ENCODE data around the gene IFIT2. TPM values are rescaled to one million over a fixed set of nuclear protein-coding genes. Genes with fewer than 3 reads are reported as not detected.

The IFIT2 gene
- total RNA-seq, 3 donors from 2014 or later: 2.6 to 6.6 (median 3.5) TPM

GRCh38 chr10:89357975-89358374 is 56.1 kb downstream of the IFIT2 start:
- Histone ChIP-seq H3K4me3 (no peak overlapping the region), H3K27me3 (no peaks in the 10 kb centered on the region), H3K4me1 (no peaks in the 10 kb centered on the region), H3K36me3 (no peaks in the 10 kb centered on the region), H3K9me3 (no peaks in the 10 kb centered on the region), H3K27ac (no peak overlapping the region)
- intact Hi-C loops (cut with DNase I; ENCODE audit: low total_unique reads): no loop called here
- TF ChIP-seq POLR2A (IDR thresholded peaks at IDR 0.05) (no peak), CTCF (IDR thresholded peaks at IDR 0.05) (no peak), POLR2AphosphoS5 (IDR thresholded peaks at IDR 0.05) (no peak)
- no peak for DNase-seq (ENCODE audit: low spot score in 2 of 2)

Other genes with a start within 250 kb of the IFIT2 start
- 1 to 10 TPM in 2 of 3 donors, under 1 TPM in 1; 0.16 to 6.0 (median 2.0) TPM for gene CH25H, start 94.7 kb upstream of the IFIT2 start, total RNA-seq
- gene LIPA, start 50.3 kb upstream of the IFIT2 start, total RNA-seq: 10 to 100 TPM; 44.9 to 90.7 (median 67.2) TPM
- gene IFIT3, start 26.0 kb downstream of the IFIT2 start, total RNA-seq: 10 to 100 TPM in 1 of 3 donors, 1 to 10 TPM in 2; 8.2 to 10.4 (median 9.5) TPM
- gene IFIT1B, start 76.0 kb downstream of the IFIT2 start, total RNA-seq: not detected
- gene IFIT1, start 90.6 kb downstream of the IFIT2 start, total RNA-seq: 10 to 100 TPM; 10.2 to 13.9 (median 11.4) TPM
- 10 to 100 TPM; 13.8 to 19.7 (median 16.0) TPM for gene IFIT5, start 112.5 kb downstream of the IFIT2 start, total RNA-seq
- gene SLC16A12, start 233.5 kb downstream of the IFIT2 start, total RNA-seq: 1 to 10 TPM; 2.6 to 4.8 (median 3.4) TPM

Data from breast epithelium (tissue), 4 donors.